SK-N-SH (cell line): Measurements from ENCODE around the gene SECTM1. TPM values are rescaled to one million over a fixed set of nuclear protein-coding genes. Genes with fewer than 3 reads are reported as not detected.

ENCODE experiments used
- CTCF ChIA-PET: fragments of 300-600, 350-600 bp; formaldehyde crosslinking; extraction: SDS; loops from one replicate; lab custom pipeline; 2021; lab: Yijun Ruan, JAX
- POLR2A ChIA-PET: fragments of 350-600 bp; sonication (Branson Sonifier 250); formaldehyde crosslinking; extraction: SDS; loops from one replicate; lab custom pipeline; 2020; ENCODE audit warnings: antibody characterized with exemption, inconsistent platforms; lab: Yijun Ruan, JAX
- DNase-seq: peaks from one replicate; pipeline ENCODE4 v3.0.0; 2012
- H2AFZ ChIP-seq: fragments of 200-600 bp; sonication (generic); 2 replicates; pipeline ENCODE4 v1.8.1; 2016; ENCODE audit warnings: antibody characterized with exemption, mild to moderate bottlenecking, low read depth
- H3F3A ChIP-seq: fragments of 200-600 bp; sonication (generic); replicated peaks from 2 replicates; pipeline ENCODE3; 2016; ENCODE audit warnings: antibody characterized with exemption, mild to moderate bottlenecking; ENCODE audit not compliant: insufficient read depth
- H3K27ac ChIP-seq, 2 experiments: fragments of 200-500 bp in 1 of 2; fragments of 200-600 bp in 1 of 2; sonication (Bioruptor generic) in 1 of 2; sonication (generic), shearing (Covaris generic) in 1 of 2; 2 replicates each; pipeline versions ENCODE4 v1.5.1 to v1.6.1; 2014 to 2016; ENCODE audit warnings: low read depth in 2 of 2, inconsistent platforms in 1 of 2, low read length in 1 of 2, mild to moderate bottlenecking in 1 of 2, mixed read lengths in 1 of 2
- H3K27me3 ChIP-seq: fragments of 200-600 bp; sonication (generic), shearing (Covaris generic); 2 replicates; pipeline ENCODE4 v1.6.1; 2016; ENCODE audit warnings: mixed run types; ENCODE audit not compliant: insufficient read depth
- H3K36me3 ChIP-seq, 2 experiments: fragments of 200-500 bp in 1 of 2; fragments of 200-600 bp in 1 of 2; sonication (Bioruptor generic) in 1 of 2; sonication (generic) in 1 of 2; replicated peaks in 1 of 2; 2 replicates each; pipeline versions ENCODE3 to v1.5.1; 2014 to 2016; ENCODE audit warnings: low read length in 1 of 2, mild to moderate bottlenecking in 1 of 2; ENCODE audit not compliant: insufficient read depth in 2 of 2, control insufficient read depth in 1 of 2
- H3K4me1 ChIP-seq, 2 experiments: fragments of 200-500 bp in 1 of 2; fragments of 200-600 bp in 1 of 2; sonication (Bioruptor generic) in 1 of 2; sonication (generic), shearing (Covaris generic) in 1 of 2; 2 replicates each; pipeline versions ENCODE4 v1.5.1 to v1.6.1; 2014 to 2016; ENCODE audit warnings: low read depth in 1 of 2, low read length in 1 of 2, mixed run types in 1 of 2; ENCODE audit not compliant: insufficient read depth in 2 of 2, control insufficient read depth in 1 of 2
- H3K4me2 ChIP-seq: fragments of 200-600 bp; sonication (generic), shearing (Covaris generic); 2 replicates; pipeline ENCODE4 v1.6.1; 2017; ENCODE audit warnings: mixed run types
- H3K4me3 ChIP-seq, 2 experiments: fragments of 200-500 bp in 1 of 2; fragments of 200-600 bp in 1 of 2; sonication (Bioruptor generic) in 1 of 2; sonication (generic), shearing (Covaris generic) in 1 of 2; 2 replicates each; pipeline versions ENCODE4 v1.5.1 to v1.8.1; 2014 to 2016; ENCODE audit warnings: low read depth in 2 of 2, inconsistent platforms in 1 of 2, low read length in 1 of 2, mild to moderate bottlenecking in 1 of 2, mixed read lengths in 1 of 2, moderate library complexity in 1 of 2
- H3K79me2 ChIP-seq: fragments of 200-600 bp; sonication (generic); 2 replicates; pipeline ENCODE4 v1.8.1; 2017; ENCODE audit warnings: mild to moderate bottlenecking; ENCODE audit not compliant: insufficient read depth
- H3K9ac ChIP-seq: fragments of 200-600 bp; sonication (generic); 2 replicates; pipeline ENCODE4 v1.6.1; 2017; ENCODE audit warnings: mixed run types
- H3K9me2 ChIP-seq: fragments of 200-600 bp; sonication (generic); 2 replicates; pipeline ENCODE4 v1.6.1; 2017; ENCODE audit warnings: mixed run types
- H3K9me3 ChIP-seq: fragments of 200-600 bp; sonication (generic); 2 replicates; pipeline ENCODE4 v1.6.1; 2017; ENCODE audit warnings: mixed run types, mild to moderate bottlenecking, moderate library complexity
- H4K20me1 ChIP-seq: fragments of 200-600 bp; sonication (generic); 2 replicates; pipeline ENCODE4 v1.6.1; 2017; ENCODE audit warnings: mild to moderate bottlenecking, mixed run types; ENCODE audit not compliant: insufficient read depth
- CHD2 ChIP-seq: fragments of 150-350 bp; IDR thresholded peaks from 2 replicates; pipeline ENCODE4 v1.6.1; 2018; ENCODE audit warnings: low read length; ENCODE audit not compliant: partially characterized antibody
- ELF1 ChIP-seq: IDR thresholded peaks from 2 replicates; pipeline ENCODE4 v1.4.0; 2012
- EP300 ChIP-seq, 2 experiments: IDR thresholded peaks; 2 replicates each; pipeline versions ENCODE4 v1.4.0 to v1.6.1; 2012; ENCODE audit warnings: borderline replicate concordance in 1 of 2, low read depth in 1 of 2, low read length in 1 of 2
- EZH2phosphoT487 ChIP-seq: fragments of 200-600 bp; sonication (generic); IDR thresholded peaks from 2 replicates; pipeline ENCODE4 v1.6.1; 2017; ENCODE audit warnings: low read depth, mixed run types, mild to moderate bottlenecking, antibody characterized with exemption, moderate library complexity, borderline replicate concordance
- FOSL2 ChIP-seq: IDR thresholded peaks from 2 replicates; pipeline ENCODE4 v1.4.0; 2012; ENCODE audit warnings: low read depth, mild to moderate bottlenecking, moderate library complexity, borderline replicate concordance
- FOXJ3 ChIP-seq: sonication (generic); formaldehyde crosslinking; IDR thresholded peaks from 2 replicates; pipeline ENCODE4 v1.5.1; 2020; ENCODE audit warnings: mild to moderate bottlenecking, missing genetic modification reagents
- FOXM1 ChIP-seq: IDR thresholded peaks from 2 replicates; pipeline ENCODE4 v1.4.0; 2012; ENCODE audit warnings: low read depth, mild to moderate bottlenecking
- GABPA ChIP-seq: IDR thresholded peaks from 2 replicates; pipeline ENCODE4 v1.4.0; 2012; ENCODE audit warnings: low read depth, mild to moderate bottlenecking
- JUND ChIP-seq: IDR thresholded peaks from 2 replicates; pipeline ENCODE4 v1.4.0; 2012
- MXI1 ChIP-seq: IDR thresholded peaks from 2 replicates; pipeline ENCODE4 v1.6.1; 2012; ENCODE audit warnings: mild to moderate bottlenecking, low read depth, low read length, improper control_type of control experiment
- NFIC ChIP-seq: IDR thresholded peaks from 2 replicates; pipeline ENCODE4 v1.4.0; 2012; ENCODE audit warnings: borderline replicate concordance
- NRF1 ChIP-seq: IDR thresholded peaks from 2 replicates; pipeline ENCODE4 v1.6.1; 2012; ENCODE audit warnings: low read depth, mild to moderate bottlenecking, low read length
- RCOR1 ChIP-seq: fragments of 150-350 bp; IDR thresholded peaks from 2 replicates; pipeline ENCODE4 v1.6.1; 2017; ENCODE audit warnings: antibody characterized with exemption, low read length
- RFX5 ChIP-seq: IDR thresholded peaks from 2 replicates; pipeline ENCODE4 v1.6.1; 2012; ENCODE audit warnings: mild to moderate bottlenecking, improper control_type of control experiment, low read length
- RXRA ChIP-seq: IDR thresholded peaks from 2 replicates; pipeline ENCODE4 v1.4.0; 2012; ENCODE audit warnings: low read depth, mild to moderate bottlenecking, borderline replicate concordance
- SIN3A ChIP-seq: IDR thresholded peaks from 2 replicates; pipeline ENCODE4 v1.6.1; 2012; ENCODE audit warnings: low read depth, mild to moderate bottlenecking, low read length, moderate library complexity, borderline replicate concordance
- TCF12 ChIP-seq: IDR thresholded peaks from 2 replicates; pipeline ENCODE4 v1.4.0; 2012
- TEAD4 ChIP-seq: IDR thresholded peaks from 2 replicates; pipeline ENCODE4 v1.4.0; 2012; ENCODE audit warnings: mild to moderate bottlenecking, borderline replicate concordance; ENCODE audit not compliant: insufficient read depth
- YY1 ChIP-seq: IDR thresholded peaks from 2 replicates; pipeline ENCODE4 v1.4.0; 2012; ENCODE audit warnings: low read depth, mild to moderate bottlenecking
- WGBS: methylation state at CpG from one replicate; pipeline ENCODE4 v1.1.6; 2017; ENCODE audit warnings: low lambda C conversion rate; 5-methylcytosine and 5-hydroxymethylcytosine counted together
- polyA plus RNA-seq, 3 experiments: library from polyadenylated mRNA; depleted of rRNA; stranded (reverse); fragments of >200 nt; gene quantifications; 2 replicates each; pipeline ENCODE4 v1.2.3, GENCODE V29; 2012
- TF ChIP-seq, protein P1 (sequence below): fragments of 200-600 bp; sonication (generic); IDR thresholded peaks from 2 replicates; pipeline ENCODE4 v1.6.1; 2017; ENCODE audit warnings: antibody characterized with exemption, mild to moderate bottlenecking, moderate library complexity
- TF ChIP-seq, protein P2 (sequence below): IDR thresholded peaks from 2 replicates; pipeline ENCODE4 v1.4.0; 2012; ENCODE audit warnings: low read depth, borderline replicate concordance
- TF ChIP-seq, protein P3 (sequence below): IDR thresholded peaks from 2 replicates; pipeline ENCODE4 v1.4.0; 2012; ENCODE audit warnings: low read depth
- TF ChIP-seq, protein P4 (sequence below): fragments of 150-350 bp; IDR thresholded peaks from 2 replicates; pipeline ENCODE4 v1.6.1; 2017; ENCODE audit warnings: antibody characterized with exemption, low read length, low read depth, borderline replicate concordance
- TF ChIP-seq, protein P5 (sequence below): fragments of 150-350 bp; IDR thresholded peaks from 2 replicates; pipeline ENCODE4 v1.6.1; 2016; ENCODE audit warnings: mild to moderate bottlenecking, low read depth, low read length
- TF ChIP-seq, protein P6 (sequence below): IDR thresholded peaks from 2 replicates; pipeline ENCODE4 v1.4.0; 2012; ENCODE audit warnings: low read depth, borderline replicate concordance

The SECTM1 gene
- polyA plus RNA-seq, 1 of the 3 experiments (the other 2 are of a cell fraction) = 3.8 TPM

DNA sequence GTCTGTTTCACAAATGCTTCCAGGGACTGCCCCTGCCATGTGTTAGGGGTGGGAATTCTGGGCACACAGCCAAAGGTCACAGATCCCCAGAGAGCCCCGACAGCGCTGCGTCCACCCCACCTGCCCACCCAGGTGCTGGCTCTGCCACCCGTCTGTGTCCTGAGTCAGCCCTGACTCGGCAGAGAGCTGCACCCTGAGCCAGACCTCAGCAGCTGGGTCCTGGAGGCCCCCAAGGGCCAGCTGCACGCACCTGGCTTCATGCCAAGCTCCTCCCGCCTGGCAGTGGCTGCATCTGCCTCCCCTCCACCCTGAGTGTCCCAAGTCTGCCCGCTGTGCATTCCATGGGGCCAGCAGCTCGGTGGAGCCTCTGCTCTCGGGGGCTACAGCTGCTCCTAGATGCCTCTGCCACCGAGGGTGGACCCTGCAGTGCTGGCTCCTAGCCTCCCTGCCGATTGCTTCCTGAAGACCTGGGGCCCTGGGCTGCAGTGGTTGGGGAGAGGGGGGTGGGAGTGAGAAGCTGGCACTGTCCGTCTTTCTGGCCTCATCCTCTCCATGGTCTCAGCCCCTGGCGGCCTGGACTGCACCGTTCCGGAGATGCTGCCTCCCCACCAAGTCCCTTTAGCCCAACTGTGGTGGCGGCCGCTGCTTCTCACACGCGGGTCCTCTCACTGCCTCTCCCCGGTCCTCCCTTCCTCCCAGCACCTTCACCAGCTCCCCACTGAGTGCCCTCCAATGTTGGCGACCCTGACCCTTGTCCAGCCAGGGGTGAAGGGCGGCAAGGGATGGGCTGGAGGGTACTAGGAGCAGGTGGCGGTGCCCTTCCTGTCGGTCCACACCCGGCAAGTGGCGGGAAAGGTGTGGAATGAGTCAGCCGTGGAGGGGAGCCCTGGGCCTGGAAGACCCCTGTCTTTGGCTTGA lies 3.0 kb downstream of the SECTM1 start:
- no peak overlapping the region for H2AFZ ChIP-seq
- no peaks in the 10 kb centered on the region for H3F3A ChIP-seq
- ChIA-PET CTCF (interaction anchor here (0.6 to 9.9 kb wide), 20 partner anchors 9 to 445 kb away, joined by 3 to 78 read pairs (median 4); partner anchors contain the start of gene SLC16A3), POLR2A (interaction anchor here (0.7 to 1.7 kb wide), 7 partner anchors 12 to 57 kb away, joined by 3 to 4 read pairs (median 3); partner anchors contain the start of gene CSNK1D)
- no peak overlapping the region for H3K27ac ChIP-seq
- TF ChIP-seq RXRA (no peak), FOXM1 (no peak), NRF1 (no peak), EP300 (IDR thresholded peaks at IDR 0.05; ENCODE audit: borderline replicate concordance in 1 of 2, low read depth in 1 of 2, low read length in 1 of 2) (peak in 1 of 2 experiments; percentile 66; a peak in 2 of 4 replicates), TEAD4 (no peak), FOXJ3 (CRISPR knock-in tag) (0 out of 2 replicates have a peak, but pooled peaks have one; percentile 36), TCF12 (peak; percentile 94), ELF1 (no peak), EZH2phosphoT487 (no peak), GABPA (no peak), SIN3A (no peak), YY1 (no peak), RCOR1 (peak; percentile 85), NFIC (peak; percentile 98), RFX5 (no peak), CHD2 (no peak), JUND (no peak), MXI1 (peak; percentile 55; the same call in 1 of the 2 replicates), FOSL2 (no peak; the same call in 1 of the 2 replicates)
- TF ChIP-seq, protein P1, sequence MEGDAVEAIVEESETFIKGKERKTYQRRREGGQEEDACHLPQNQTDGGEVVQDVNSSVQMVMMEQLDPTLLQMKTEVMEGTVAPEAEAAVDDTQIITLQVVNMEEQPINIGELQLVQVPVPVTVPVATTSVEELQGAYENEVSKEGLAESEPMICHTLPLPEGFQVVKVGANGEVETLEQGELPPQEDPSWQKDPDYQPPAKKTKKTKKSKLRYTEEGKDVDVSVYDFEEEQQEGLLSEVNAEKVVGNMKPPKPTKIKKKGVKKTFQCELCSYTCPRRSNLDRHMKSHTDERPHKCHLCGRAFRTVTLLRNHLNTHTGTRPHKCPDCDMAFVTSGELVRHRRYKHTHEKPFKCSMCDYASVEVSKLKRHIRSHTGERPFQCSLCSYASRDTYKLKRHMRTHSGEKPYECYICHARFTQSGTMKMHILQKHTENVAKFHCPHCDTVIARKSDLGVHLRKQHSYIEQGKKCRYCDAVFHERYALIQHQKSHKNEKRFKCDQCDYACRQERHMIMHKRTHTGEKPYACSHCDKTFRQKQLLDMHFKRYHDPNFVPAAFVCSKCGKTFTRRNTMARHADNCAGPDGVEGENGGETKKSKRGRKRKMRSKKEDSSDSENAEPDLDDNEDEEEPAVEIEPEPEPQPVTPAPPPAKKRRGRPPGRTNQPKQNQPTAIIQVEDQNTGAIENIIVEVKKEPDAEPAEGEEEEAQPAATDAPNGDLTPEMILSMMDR = peak; percentile 19; the same call in 1 of the 2 replicates
- TF ChIP-seq, protein P2, sequence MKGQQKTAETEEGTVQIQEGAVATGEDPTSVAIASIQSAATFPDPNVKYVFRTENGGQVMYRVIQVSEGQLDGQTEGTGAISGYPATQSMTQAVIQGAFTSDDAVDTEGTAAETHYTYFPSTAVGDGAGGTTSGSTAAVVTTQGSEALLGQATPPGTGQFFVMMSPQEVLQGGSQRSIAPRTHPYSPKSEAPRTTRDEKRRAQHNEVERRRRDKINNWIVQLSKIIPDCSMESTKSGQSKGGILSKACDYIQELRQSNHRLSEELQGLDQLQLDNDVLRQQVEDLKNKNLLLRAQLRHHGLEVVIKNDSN = no peak
- TF ChIP-seq, protein P3, sequence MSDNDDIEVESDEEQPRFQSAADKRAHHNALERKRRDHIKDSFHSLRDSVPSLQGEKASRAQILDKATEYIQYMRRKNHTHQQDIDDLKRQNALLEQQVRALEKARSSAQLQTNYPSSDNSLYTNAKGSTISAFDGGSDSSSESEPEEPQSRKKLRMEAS = 0 out of 2 replicates have a peak, but pooled peaks have one; percentile 39
- TF ChIP-seq, protein P4, sequence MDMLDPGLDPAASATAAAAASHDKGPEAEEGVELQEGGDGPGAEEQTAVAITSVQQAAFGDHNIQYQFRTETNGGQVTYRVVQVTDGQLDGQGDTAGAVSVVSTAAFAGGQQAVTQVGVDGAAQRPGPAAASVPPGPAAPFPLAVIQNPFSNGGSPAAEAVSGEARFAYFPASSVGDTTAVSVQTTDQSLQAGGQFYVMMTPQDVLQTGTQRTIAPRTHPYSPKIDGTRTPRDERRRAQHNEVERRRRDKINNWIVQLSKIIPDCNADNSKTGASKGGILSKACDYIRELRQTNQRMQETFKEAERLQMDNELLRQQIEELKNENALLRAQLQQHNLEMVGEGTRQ = no peak
- TF ChIP-seq, protein P5, sequence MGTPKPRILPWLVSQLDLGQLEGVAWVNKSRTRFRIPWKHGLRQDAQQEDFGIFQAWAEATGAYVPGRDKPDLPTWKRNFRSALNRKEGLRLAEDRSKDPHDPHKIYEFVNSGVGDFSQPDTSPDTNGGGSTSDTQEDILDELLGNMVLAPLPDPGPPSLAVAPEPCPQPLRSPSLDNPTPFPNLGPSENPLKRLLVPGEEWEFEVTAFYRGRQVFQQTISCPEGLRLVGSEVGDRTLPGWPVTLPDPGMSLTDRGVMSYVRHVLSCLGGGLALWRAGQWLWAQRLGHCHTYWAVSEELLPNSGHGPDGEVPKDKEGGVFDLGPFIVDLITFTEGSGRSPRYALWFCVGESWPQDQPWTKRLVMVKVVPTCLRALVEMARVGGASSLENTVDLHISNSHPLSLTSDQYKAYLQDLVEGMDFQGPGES = no peak
- TF ChIP-seq, protein P6, sequence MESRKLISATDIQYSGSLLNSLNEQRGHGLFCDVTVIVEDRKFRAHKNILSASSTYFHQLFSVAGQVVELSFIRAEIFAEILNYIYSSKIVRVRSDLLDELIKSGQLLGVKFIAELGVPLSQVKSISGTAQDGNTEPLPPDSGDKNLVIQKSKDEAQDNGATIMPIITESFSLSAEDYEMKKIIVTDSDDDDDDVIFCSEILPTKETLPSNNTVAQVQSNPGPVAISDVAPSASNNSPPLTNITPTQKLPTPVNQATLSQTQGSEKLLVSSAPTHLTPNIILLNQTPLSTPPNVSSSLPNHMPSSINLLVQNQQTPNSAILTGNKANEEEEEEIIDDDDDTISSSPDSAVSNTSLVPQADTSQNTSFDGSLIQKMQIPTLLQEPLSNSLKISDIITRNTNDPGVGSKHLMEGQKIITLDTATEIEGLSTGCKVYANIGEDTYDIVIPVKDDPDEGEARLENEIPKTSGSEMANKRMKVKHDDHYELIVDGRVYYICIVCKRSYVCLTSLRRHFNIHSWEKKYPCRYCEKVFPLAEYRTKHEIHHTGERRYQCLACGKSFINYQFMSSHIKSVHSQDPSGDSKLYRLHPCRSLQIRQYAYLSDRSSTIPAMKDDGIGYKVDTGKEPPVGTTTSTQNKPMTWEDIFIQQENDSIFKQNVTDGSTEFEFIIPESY = no peak
- TF ChIP-seq, all 33 proteins: peak for 8
- peaks cover 18 to 45% of the 10 kb centered on the region in 2 experiments; a peak in 3 of 4 replicates for H3K4me1 ChIP-seq
- no peaks in the 10 kb centered on the region; the same call in none of the 2 replicates for H3K27me3 ChIP-seq
- peak; percentile 99 for DNase-seq
- no peaks in the 10 kb centered on the region for H3K9me3 ChIP-seq
- no peaks in the 10 kb centered on the region for H3K36me3 ChIP-seq
- no peak overlapping the region for H3K9ac ChIP-seq
- H3K4me2 ChIP-seq = peak overlapping the region; percentile 59
- no peaks in the 10 kb centered on the region for H3K9me2 ChIP-seq
- peak overlapping the region in 1 of 2 experiments; percentile 21; a peak in 1 of 4 replicates for H3K4me3 ChIP-seq
- 33% methylated on average over 19 of the region's 28 CpGs for WGBS
- H4K20me1 ChIP-seq = no peaks in the 10 kb centered on the region
- no peaks in the 10 kb centered on the region for H3K79me2 ChIP-seq
